GM19351 (cell line): ENCODE measurements around the gene DMD.
A peak's percentile ranks its signal among the peaks of the same experiment; 100 is the strongest.

ENCODE experiments used
- ATAC-seq: cut with Tn5 transposase; IDR thresholded peaks from one replicate; pipeline ENCODE4 v1.9.1; 2021; ENCODE audit warnings: mild to moderate bottlenecking, moderate library complexity; ENCODE audit not compliant: unreplicated experiment

The DMD gene

GRCh38 chrX:31260351-31260750 is 1951.0 kb downstream of the DMD start:
- ATAC-seq = no peak

- ATAC-seq = no peak
Observed at GRCh38 chrX:31258166-31258565, 1953.2 kb downstream of the DMD start.

GRCh38 chrX:31255310-31256033 is 1955.9 kb downstream of the DMD start:
- no peak for ATAC-seq

GRCh38 chrX:31252133-31252532 is 1959.2 kb downstream of the DMD start:
- ATAC-seq = no peak

GRCh38 chrX:31251336-31251735 is 1960.0 kb downstream of the DMD start:
- no peak for ATAC-seq

- ATAC-seq = no peak
Observed at GRCh38 chrX:31245714-31246113, 1965.6 kb downstream of the DMD start.

GRCh38 chrX:31243804-31244203 is 1967.5 kb downstream of the DMD start:
- no peak for ATAC-seq

GRCh38 chrX:31240982-31241381 is 1970.4 kb downstream of the DMD start:
- peak; percentile 38 for ATAC-seq

GRCh38 chrX:31237189-31237588 is 1974.2 kb downstream of the DMD start:
- ATAC-seq = peak; percentile 37

GRCh38 chrX:31236231-31236630 is 1975.1 kb downstream of the DMD start:
- peak; percentile 62 for ATAC-seq

- no peak for ATAC-seq
Observed at GRCh38 chrX:31233941-31234496, 1977.3 kb downstream of the DMD start.

GRCh38 chrX:31232506-31232905 is 1978.8 kb downstream of the DMD start:
- ATAC-seq = no peak

GRCh38 chrX:31228909-31229308 is 1982.4 kb downstream of the DMD start:
- ATAC-seq = peak; percentile 95

GRCh38 chrX:31228415-31228832 is 1982.9 kb downstream of the DMD start:
- ATAC-seq = no peak

- no peak for ATAC-seq
Observed at GRCh38 chrX:31227250-31227649, 1984.1 kb downstream of the DMD start.

GRCh38 chrX:31225819-31226218 is 1985.5 kb downstream of the DMD start:
- no peak for ATAC-seq

GRCh38 chrX:31224381-31225012 is 1986.9 kb downstream of the DMD start:
- no peak for ATAC-seq

- ATAC-seq = peak; percentile 72
Observed at GRCh38 chrX:31223817-31224216, 1987.5 kb downstream of the DMD start.

- no peak for ATAC-seq
Observed at GRCh38 chrX:31222946-31223345, 1988.4 kb downstream of the DMD start.

GRCh38 chrX:31219174-31219573 is 1992.2 kb downstream of the DMD start:
- no peak for ATAC-seq

GRCh38 chrX:31217084-31217483 is 1994.3 kb downstream of the DMD start:
- ATAC-seq = no peak

GRCh38 chrX:31215277-31215815 is 1996.0 kb downstream of the DMD start:
- no peak for ATAC-seq
